Neural progenitor cell (in vitro differentiated cells): Measurements from ENCODE around the gene FILIP1. TPM values are rescaled to one million over a fixed set of nuclear protein-coding genes. Genes with fewer than 3 reads are reported as not detected.

Experiments
- DNase-seq: peaks from one replicate; pipeline ENCODE4 v3.0.0-alpha.2; 2016; ENCODE audit warnings: low spot score
- H2AFZ ChIP-seq: fragments of 200-600 bp; sonication (generic); replicated peaks from 2 replicates; pipeline ENCODE4 v1.6.1; 2016; ENCODE audit warnings: antibody characterized with exemption
- H3F3A ChIP-seq: fragments of 200-600 bp; sonication (generic); 2 replicates; pipeline ENCODE4 v1.6.1; 2016; ENCODE audit warnings: antibody characterized with exemption, low read depth
- H3K27ac ChIP-seq: fragments of 200-600 bp; sonication (generic); 2 replicates; pipeline ENCODE4 v1.5.1; 2016; ENCODE audit warnings: mild to moderate bottlenecking
- H3K27me3 ChIP-seq: fragments of 200-600 bp; sonication (generic); 2 replicates; pipeline ENCODE4 v1.6.1; 2016; ENCODE audit warnings: mild to moderate bottlenecking, moderate library complexity
- H3K36me3 ChIP-seq: fragments of 200-600 bp; sonication (generic); 2 replicates; pipeline ENCODE4 v1.5.1; 2016
- H3K4me1 ChIP-seq: fragments of 200-600 bp; sonication (generic); 2 replicates; pipeline ENCODE4 v1.6.1; 2016; ENCODE audit warnings: mixed run types
- H3K4me2 ChIP-seq: fragments of 200-600 bp; sonication (generic); 2 replicates; pipeline ENCODE4 v1.6.1; 2016
- H3K4me3 ChIP-seq: fragments of 200-600 bp; sonication (generic); 2 replicates; pipeline ENCODE4 v1.5.1; 2016
- H3K79me2 ChIP-seq: fragments of 200-600 bp; sonication (generic); 2 replicates; pipeline ENCODE4 v1.6.1; 2016; ENCODE audit warnings: low read depth
- H3K9ac ChIP-seq: fragments of 200-600 bp; sonication (generic); 2 replicates; pipeline ENCODE4 v1.6.1; 2016
- H3K9me3 ChIP-seq: fragments of 200-600 bp; sonication (generic); 2 replicates; pipeline ENCODE4 v1.5.1; 2016; ENCODE audit warnings: low read depth
- H4K20me1 ChIP-seq: fragments of 200-600 bp; sonication (generic); 2 replicates; pipeline ENCODE4 v1.6.1; 2016; ENCODE audit warnings: low read depth
- H3K27ac Mint-ChIP-seq: 3 replicates; pipeline ENCODE4 v1.8.0; 2021; ENCODE audit warnings: mixed read lengths
- H3K27me3 Mint-ChIP-seq: 2 replicates; pipeline ENCODE4 v1.8.0; 2022; ENCODE audit warnings: low read depth, mild to moderate bottlenecking, inconsistent platforms, moderate library complexity, mixed read lengths; ENCODE audit not compliant: insufficient read depth
- H3K36me3 Mint-ChIP-seq: 3 replicates; pipeline ENCODE4 v1.8.0; 2021; ENCODE audit warnings: mixed read lengths
- H3K4me1 Mint-ChIP-seq: 3 replicates; pipeline ENCODE4 v1.8.0; 2021; ENCODE audit warnings: mixed read lengths
- H3K4me3 Mint-ChIP-seq: 3 replicates; pipeline ENCODE4 v1.8.0; 2021; ENCODE audit warnings: mild to moderate bottlenecking, moderate library complexity, mixed read lengths
- H3K9me3 Mint-ChIP-seq: 3 replicates; pipeline ENCODE4 v1.8.0; 2020; ENCODE audit warnings: mixed read lengths
- EZH2 ChIP-seq: fragments of 200-600 bp; sonication (generic); IDR thresholded peaks from 2 replicates; pipeline ENCODE4 v1.6.1; 2017; ENCODE audit warnings: antibody characterized with exemption, mild to moderate bottlenecking, moderate library complexity
- EZH2phosphoT487 ChIP-seq: fragments of 200-600 bp; sonication (generic); IDR thresholded peaks from 2 replicates; pipeline ENCODE4 v1.6.1; 2017; ENCODE audit warnings: antibody characterized with exemption
- total RNA-seq: library from RNA; depleted of rRNA; stranded (reverse); fragments of >200 nt; gene quantifications from 2 replicates; pipeline ENCODE4 v1.2.3, GENCODE V29; 2015; ENCODE audit warnings: low replicate concordance
- TF ChIP-seq, protein P1 (sequence below): fragments of 200-600 bp; sonication (generic); IDR thresholded peaks from 2 replicates; pipeline ENCODE4 v1.5.1; 2017; ENCODE audit warnings: antibody characterized with exemption, mild to moderate bottlenecking

Gene FILIP1
- total RNA-seq, 1 donor from 2014 or later = 22.6 TPM

DNA sequence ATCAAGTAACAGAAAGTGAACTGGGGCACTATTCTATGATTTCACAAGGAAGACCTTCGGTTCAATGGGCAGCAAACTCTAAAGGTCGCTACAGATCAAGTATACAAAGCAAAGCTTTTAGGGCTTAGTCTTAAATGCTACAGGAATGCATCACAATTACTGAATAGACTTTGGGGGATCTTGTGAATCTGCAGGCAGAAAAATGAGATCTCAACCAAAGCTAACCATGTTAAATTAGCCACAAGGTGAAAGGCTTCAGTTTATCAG lies 111.0 kb downstream of the FILIP1 start:
- Mint-ChIP-seq H3K4me1 (peaks cover 28% of the 10 kb centered on the region), H3K27me3 (no peaks in the 10 kb centered on the region), H3K4me3 (no peak overlapping the region), H3K27ac (peak overlapping the region; percentile 95), H3K36me3 (no peaks in the 10 kb centered on the region), H3K9me3 (no peaks in the 10 kb centered on the region)
- Histone ChIP-seq H3K4me3 (no peak overlapping the region), H3F3A (peaks cover 29% of the 10 kb centered on the region), H3K4me2 (peak overlapping the region; percentile 59), H4K20me1 (no peaks in the 10 kb centered on the region), H3K36me3 (no peaks in the 10 kb centered on the region), H3K27me3 (no peaks in the 10 kb centered on the region), H3K9me3 (no peaks in the 10 kb centered on the region), H3K9ac (no peak overlapping the region), H2AFZ (no peak overlapping the region), H3K79me2 (no peaks in the 10 kb centered on the region), H3K27ac (peak overlapping the region; percentile 67), H3K4me1 (peaks cover 32% of the 10 kb centered on the region)
- TF ChIP-seq, protein P1, sequence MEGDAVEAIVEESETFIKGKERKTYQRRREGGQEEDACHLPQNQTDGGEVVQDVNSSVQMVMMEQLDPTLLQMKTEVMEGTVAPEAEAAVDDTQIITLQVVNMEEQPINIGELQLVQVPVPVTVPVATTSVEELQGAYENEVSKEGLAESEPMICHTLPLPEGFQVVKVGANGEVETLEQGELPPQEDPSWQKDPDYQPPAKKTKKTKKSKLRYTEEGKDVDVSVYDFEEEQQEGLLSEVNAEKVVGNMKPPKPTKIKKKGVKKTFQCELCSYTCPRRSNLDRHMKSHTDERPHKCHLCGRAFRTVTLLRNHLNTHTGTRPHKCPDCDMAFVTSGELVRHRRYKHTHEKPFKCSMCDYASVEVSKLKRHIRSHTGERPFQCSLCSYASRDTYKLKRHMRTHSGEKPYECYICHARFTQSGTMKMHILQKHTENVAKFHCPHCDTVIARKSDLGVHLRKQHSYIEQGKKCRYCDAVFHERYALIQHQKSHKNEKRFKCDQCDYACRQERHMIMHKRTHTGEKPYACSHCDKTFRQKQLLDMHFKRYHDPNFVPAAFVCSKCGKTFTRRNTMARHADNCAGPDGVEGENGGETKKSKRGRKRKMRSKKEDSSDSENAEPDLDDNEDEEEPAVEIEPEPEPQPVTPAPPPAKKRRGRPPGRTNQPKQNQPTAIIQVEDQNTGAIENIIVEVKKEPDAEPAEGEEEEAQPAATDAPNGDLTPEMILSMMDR = no peak
- TF ChIP-seq EZH2phosphoT487 = no peak
- no peak for TF ChIP-seq EZH2
- DNase-seq = peak; percentile 61

DNA sequence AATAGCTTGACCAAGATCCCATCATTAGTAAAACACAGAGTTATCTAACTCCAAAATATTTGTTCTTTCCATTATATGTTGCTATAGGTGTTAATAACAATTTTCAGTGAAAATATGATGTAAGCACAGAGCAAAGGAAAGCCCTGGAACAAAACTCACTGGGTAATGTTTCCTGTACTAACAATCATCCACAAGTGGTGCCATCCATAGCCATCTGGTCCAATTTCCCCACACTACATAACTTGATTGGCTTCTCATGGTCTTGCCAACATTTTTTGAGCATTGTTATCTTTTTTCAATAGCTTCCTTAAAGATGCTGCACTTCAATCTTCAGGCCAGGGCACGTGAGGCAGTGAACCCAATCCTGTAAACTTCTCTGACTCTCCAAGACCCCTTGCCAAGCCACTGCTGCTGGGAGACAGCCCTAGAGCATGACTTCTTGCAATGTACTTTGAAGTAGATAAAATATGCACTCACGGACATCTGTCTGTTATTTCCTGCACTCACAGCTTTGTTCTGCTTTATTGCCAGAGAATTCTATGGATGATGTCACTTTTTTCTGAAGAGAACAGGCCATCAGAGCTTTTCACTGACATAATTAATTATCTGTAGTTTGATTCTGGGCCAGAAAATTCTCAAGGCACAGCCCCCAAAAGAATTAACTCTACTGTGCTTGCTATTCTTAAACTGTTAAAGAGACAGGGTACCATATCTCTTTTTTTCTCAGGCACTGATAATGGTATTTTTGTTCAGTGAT lies 111.5 kb downstream of the FILIP1 start:
- peaks cover 33% of the 10 kb centered on the region for H3K4me1 Mint-ChIP-seq
- Histone ChIP-seq H3K36me3 (no peaks in the 10 kb centered on the region), H3K27ac (peak overlapping the region; percentile 67), H3K79me2 (no peaks in the 10 kb centered on the region), H2AFZ (no peak overlapping the region), H3K9me3 (no peaks in the 10 kb centered on the region), H3K9ac (no peak overlapping the region), H3K4me3 (no peak overlapping the region), H4K20me1 (no peaks in the 10 kb centered on the region), H3K4me2 (peak overlapping the region; percentile 59), H3F3A (peaks cover 30% of the 10 kb centered on the region), H3K4me1 (peaks cover 37% of the 10 kb centered on the region), H3K27me3 (no peaks in the 10 kb centered on the region)
- H3K9me3 Mint-ChIP-seq = no peaks in the 10 kb centered on the region
- DNase-seq = no peak
- H3K27ac Mint-ChIP-seq = peak overlapping the region; percentile 95
- H3K4me3 Mint-ChIP-seq = peak overlapping the region; percentile 9
- TF ChIP-seq, protein P1 = no peak
- TF ChIP-seq EZH2phosphoT487 = no peak
- no peak for TF ChIP-seq EZH2
- H3K36me3 Mint-ChIP-seq = no peaks in the 10 kb centered on the region
- H3K27me3 Mint-ChIP-seq = no peaks in the 10 kb centered on the region

DNA sequence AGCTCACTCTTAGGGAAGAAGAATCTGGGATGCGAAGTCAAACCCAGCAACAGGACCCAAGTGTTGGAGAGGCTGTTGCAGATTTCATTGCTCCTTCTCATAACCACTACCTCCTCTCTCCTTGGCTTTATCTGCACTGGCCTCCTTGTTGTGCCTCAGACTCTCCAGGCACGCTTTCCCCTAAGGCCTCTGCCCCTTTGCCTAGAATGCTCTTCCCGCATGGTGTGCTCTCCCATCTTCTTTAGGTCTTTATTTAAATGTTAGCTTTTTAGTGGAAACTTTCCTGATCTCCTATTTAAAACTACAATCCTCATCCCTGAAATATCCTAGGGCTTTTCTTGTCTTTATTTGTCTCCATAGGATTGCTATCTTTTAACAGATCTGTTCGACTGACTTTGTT lies 114.1 kb downstream of the FILIP1 start:
- Histone ChIP-seq H3K36me3 (no peaks in the 10 kb centered on the region), H3K4me2 (no peak overlapping the region), H3K4me1 (peaks cover 62% of the 10 kb centered on the region), H3K9me3 (no peaks in the 10 kb centered on the region), H2AFZ (peak overlapping the region; percentile 55), H3K79me2 (no peaks in the 10 kb centered on the region), H3K9ac (no peak overlapping the region), H4K20me1 (no peaks in the 10 kb centered on the region), H3K27me3 (no peaks in the 10 kb centered on the region), H3F3A (peaks cover 46% of the 10 kb centered on the region), H3K4me3 (no peak overlapping the region), H3K27ac (no peak overlapping the region)
- no peak overlapping the region for H3K4me3 Mint-ChIP-seq
- TF ChIP-seq, protein P1 = no peak
- no peak for TF ChIP-seq EZH2phosphoT487
- peaks cover 52% of the 10 kb centered on the region for H3K4me1 Mint-ChIP-seq
- H3K9me3 Mint-ChIP-seq = no peaks in the 10 kb centered on the region
- H3K27ac Mint-ChIP-seq = no peak overlapping the region
- no peak for DNase-seq
- H3K36me3 Mint-ChIP-seq = no peaks in the 10 kb centered on the region
- no peaks in the 10 kb centered on the region for H3K27me3 Mint-ChIP-seq
